ENCODE data around the gene VASH2.
A peak's percentile ranks its signal among the peaks of the same experiment; 100 is the strongest.
"Not testable (repeated sequence)": the region's sequence is repeated elsewhere in the genome, so short reads cannot be mapped to it uniquely, and the experiment has no call there.

VASH2 gene

GRCh38 chr1:212950243-212951125 is at the start of gene VASH2:
VASH2 (plus strand) TSS chr1:212950541; CDS start chr1:212951543, 1,002 bp downstream.
- peak; percentile 20 for DNase-seq (ENCODE audit: low spot score)

DNA sequence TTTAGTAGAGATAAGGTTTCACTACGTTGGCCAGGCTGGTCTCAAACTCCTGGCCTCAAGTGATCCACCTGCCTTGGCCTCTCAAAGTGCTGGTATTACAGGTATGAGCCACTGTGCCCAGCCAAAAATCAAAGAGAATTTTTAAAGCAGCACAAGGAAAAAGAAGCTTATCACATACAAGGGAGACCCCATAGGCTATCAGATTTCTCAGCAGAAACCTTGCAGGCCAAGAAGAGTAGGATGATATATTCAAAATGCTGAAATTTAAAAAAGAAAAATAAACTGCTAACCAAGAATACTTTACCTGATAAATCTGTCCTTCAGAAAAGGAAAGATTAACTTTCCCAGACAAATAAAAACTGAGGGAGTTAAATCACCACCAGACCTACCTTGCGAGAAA is 49.1 kb upstream of the VASH2 start:
- DNase-seq (ENCODE audit: low spot score): no peak

DNA sequence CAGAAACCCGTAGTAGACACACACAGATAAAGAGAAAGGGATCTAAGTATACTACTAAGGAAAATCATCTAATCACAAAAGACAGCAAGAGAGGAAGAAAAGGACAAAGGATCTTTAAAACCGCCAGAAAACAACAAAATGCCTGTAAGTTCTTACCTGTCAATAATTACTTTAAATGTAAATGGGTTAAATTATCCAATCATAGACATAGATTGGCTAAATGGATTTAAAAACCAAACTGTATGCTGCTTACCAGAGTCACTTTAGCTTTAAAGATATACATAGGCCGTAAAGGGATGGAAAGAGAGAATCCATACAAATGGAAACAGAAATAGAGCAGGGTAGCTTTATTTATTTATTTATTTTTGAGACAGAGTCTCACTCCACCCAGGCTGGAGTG is 48.3 kb upstream of the VASH2 start:
- DNase-seq (ENCODE audit: low spot score): no peak

DNA sequence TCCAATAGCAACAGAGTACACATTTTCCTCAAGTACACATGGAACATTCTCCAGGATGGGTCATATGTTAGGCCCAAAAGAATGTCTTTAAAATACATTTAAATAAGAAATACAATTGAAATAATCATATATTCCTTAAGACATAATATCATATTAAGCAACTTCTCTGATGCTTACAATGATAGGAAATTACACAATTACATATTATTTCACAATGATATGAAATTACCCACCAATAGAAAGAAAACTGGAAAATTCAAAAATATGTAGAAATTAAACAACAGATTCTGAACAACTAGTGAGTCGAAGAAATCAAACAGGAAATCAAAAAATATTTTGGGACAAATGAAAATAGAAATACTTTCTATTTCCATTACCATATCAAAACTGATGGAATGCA is 46.7 kb upstream of the VASH2 start:
- no peak for DNase-seq (ENCODE audit: low spot score)

GRCh38 chr1:212908071-212908470 is 42.3 kb upstream of the VASH2 start:
- not testable (repeated sequence) for DNase-seq (ENCODE audit: low spot score)

DNA sequence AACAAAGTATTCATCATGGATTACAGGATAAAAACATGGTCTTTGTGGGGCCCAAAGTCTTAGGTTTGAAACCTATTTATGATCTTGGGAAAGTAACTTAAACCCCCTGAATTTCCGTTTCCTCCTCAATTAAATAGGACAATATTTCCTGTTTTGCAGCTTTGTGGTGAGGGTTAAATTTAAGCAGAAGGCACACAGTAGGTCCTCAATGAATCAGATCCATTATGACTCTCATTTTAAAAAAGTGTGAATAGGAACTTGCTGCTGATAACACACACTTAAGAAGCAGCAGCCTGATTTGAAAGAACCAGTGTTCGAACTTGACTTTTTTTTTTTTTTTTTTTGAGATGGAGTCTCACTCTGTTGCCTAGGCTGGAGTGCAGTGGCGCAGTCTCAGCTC is 41.4 kb upstream of the VASH2 start:
- DNase-seq (ENCODE audit: low spot score): no peak

- DNase-seq (ENCODE audit: low spot score): no peak
Observed at GRCh38 chr1:212909652-212910063, 40.7 kb upstream of the VASH2 start.

DNA sequence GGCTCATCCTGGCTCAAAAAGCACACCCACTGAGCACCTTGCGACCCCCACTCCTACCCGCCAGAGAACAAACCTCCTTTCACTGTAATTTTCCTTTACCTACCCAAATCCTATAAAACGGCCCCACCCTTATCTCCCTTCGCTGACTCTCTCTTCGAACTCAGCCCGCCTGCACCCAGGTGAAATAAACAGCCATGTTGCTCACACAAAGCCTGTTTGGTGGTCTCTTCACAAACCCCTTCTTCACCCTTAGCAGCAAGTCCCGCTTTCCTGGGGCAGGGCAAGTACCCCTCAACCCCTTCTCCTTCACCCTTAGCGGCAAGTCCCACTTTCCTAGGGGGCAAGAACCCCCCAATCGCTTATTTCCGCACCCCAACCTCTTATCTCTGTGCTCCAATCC is 40.1 kb upstream of the VASH2 start:
- DNase-seq (ENCODE audit: low spot score): not testable (repeated sequence)

GRCh38 chr1:212913638-212914037 is 36.7 kb upstream of the VASH2 start:
- DNase-seq (ENCODE audit: low spot score): not testable (repeated sequence)

DNA sequence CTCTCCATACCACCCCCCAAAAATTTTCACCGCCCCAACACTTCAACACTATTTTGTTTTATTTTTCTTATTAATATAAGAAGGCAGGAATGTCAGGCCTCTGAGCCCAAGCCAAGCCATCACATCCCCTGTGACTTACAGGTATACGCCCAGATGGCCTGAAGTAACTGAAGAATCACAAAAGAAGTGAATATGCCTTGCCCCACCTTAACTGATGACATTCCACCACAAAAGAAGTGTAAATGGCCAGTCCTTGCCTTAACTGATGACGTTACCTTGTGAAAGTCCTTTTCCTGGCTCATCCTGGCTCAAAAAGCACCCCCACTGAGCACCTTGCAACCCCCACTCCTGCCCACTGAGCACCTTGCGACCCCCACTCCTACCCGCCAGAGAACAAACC is 36.2 kb upstream of the VASH2 start:
- DNase-seq (ENCODE audit: low spot score): not testable (repeated sequence)

DNA sequence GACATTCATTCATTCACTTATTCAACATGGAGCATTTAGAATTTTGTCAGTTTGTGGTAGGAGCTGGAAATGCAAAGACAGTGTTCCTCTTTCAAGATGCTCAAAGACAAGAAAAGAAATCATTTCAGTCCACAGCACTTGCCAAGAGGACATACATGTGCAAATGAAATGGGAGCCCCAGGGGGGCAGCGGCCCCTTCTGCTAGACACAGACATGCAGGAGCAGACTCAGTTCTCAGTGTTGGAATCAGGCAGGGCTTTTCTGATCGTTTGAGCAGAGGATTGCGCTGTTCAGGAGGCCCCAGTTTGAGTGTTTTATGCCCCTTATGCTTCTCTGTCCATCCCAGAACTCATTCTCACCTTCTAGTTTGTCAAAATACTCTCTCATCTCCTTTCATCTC is 35.6 kb upstream of the VASH2 start:
- DNase-seq (ENCODE audit: low spot score): no peak

- no peak for DNase-seq (ENCODE audit: low spot score)
Observed at GRCh38 chr1:212915245-212916091, 34.9 kb upstream of the VASH2 start.

DNA sequence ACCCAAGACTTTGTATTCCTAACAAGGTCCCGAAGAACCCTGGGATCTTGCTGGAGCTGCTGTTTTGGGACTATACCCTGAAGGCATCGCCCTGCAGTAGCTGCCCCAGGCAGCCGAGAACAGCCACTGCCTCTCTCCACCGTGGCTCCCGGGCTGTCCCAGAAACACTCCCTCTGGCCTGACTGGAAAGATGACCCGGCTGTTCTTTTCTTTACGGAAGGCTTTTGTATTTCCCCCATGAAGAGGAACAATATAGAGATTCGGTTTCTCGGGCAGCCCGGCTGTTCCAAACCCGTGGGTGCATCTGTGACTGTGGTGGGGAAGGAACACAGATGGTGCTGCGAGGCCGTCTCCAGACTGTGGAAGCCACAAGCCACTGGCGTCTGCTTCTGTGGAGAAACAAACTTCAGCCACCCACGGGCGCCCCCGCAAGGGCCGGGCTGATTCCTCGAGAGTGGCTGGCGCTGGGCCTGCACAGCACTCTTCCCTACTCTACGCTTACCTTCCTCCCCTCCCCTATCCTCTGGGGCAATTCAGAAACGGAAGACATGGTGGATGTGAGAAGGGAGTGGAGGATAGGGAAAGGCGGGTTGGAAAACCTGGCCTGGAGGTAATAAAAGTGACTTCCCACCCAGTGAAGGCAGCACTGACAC is 33.7 kb upstream of the VASH2 start:
- DNase-seq (ENCODE audit: low spot score): no peak

DNA sequence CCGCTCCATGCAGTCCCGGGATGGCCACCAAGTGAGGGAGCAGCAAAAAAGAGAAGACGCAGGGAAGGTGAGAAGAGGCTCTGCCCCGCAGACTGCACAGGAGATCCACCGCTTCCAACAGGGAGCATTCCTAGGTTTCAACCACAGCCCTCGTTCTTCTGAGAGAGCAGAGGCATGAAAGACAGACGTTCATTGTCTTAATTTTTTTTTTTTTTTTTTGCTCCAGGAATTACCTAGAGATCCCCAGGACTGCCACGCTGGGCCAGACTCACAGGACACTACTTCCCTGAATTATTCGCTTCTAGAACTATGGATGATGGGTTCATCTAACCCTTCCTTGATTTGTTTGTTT is 33.2 kb upstream of the VASH2 start:
- no peak for DNase-seq (ENCODE audit: low spot score)

DNA sequence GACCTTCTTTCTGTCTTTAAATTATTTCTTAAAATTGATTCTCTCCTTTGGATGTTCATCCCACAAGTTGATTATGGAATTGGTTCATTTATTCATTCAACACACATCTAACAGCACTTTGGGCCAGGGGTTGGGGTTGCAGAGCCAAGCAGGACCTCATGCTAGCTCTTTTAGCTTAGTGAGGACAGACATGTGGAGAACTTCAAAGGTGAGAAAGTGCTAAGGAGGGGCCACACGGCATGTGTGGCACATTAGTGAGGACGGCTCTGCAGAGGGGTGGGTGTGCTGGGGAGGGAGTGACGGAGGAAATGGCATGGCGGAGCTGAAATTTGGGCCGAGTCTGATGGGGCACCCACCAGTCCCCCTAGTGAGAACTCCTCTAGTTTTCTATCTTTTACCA is 32.5 kb upstream of the VASH2 start:
- no peak for DNase-seq (ENCODE audit: low spot score)

GRCh38 chr1:212918824-212919223 is 31.5 kb upstream of the VASH2 start:
- no peak for DNase-seq (ENCODE audit: low spot score)

GRCh38 chr1:212920246-212920645 is 30.1 kb upstream of the VASH2 start:
- no peak for DNase-seq (ENCODE audit: low spot score)

- no peak for DNase-seq (ENCODE audit: low spot score)
Observed at GRCh38 chr1:212920896-212921295, 29.4 kb upstream of the VASH2 start.

- no peak for DNase-seq (ENCODE audit: low spot score)
Observed at GRCh38 chr1:212922016-212922415, 28.3 kb upstream of the VASH2 start.

DNA sequence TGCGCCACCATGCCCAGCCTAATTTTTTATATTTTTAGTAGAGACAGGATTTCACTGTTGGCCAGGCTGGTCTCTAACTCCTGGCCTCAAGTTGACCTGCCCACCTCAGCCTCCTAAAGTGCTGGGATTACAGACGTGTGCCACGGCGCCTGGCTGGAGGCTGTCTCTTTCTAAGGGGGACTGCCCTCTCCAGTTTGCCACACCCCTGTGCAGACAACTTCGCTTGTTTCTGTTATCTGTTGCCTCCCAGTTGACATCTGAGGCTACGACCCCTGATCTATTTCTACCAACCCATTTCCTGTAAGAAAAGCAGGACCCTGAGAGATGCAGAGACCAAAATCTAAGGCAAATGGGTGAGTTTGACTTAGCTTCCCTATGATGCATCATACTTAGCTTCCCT is 24.0 kb upstream of the VASH2 start:
- DNase-seq (ENCODE audit: low spot score): no peak

DNA sequence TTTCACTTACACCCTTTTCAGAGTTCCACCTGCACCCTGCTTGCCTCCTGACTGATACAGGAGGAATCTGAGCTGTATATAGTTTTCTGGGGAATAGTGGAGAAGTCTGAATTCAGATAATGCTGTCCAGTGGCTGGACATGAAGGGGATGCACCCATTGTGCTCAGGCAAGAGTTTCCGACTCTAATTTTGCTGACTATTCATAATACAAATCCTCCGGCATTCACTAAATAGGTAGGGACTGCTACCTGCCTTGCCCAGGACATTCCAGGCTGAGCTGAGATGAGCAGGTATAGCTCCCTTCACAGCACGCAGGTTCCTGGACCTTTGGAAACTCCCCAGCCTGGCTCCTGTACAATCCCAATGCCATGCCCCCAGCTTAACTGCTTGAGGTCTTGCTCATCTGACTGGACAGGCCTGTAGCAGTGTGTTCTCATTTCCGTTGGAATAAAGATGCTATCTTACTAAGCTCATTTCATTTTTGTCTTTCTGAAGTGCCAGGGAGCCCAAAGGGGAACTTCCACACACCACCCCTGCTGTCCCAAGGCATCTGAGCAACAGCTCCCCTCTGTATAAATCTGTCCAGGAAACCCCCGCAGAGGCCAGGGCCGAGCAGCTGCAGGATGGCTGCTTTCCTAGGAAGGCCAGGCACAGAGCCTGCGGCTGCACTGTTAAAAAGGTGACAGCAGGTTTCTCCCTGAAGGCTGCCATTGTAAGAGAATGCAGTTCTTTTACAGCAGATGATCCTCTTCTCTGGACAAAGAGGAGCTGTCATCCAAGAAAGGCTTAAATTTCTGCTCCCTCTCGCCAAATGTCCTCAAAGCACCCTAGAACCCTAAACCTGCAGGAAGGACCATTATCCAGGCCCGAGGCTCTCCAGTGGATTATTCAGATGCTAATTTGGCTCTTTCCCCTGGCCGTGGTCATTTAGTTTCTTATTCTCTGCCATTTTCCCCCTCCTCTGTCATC is 21.7 kb upstream of the VASH2 start:
- DNase-seq (ENCODE audit: low spot score): no peak

All from CD4-positive, alpha-beta T cell treated with Interleukin-6 at 100 ng/mL for 8 hours (primary cell).